Transverse colon (tissue), 4 donors: Measurements from ENCODE around the gene NMD3. TPM values are rescaled to one million over a fixed set of nuclear protein-coding genes. Genes with fewer than 3 reads are reported as not detected.

Source experiments
- DNase-seq: peaks from one replicate; pipeline ENCODE4 v3.0.0-alpha.2; 2019
- H3K27ac ChIP-seq, 4 donors: fragments of 200-600 bp; sonication (generic); 2 replicates each; pipeline ENCODE4 v1.5.1; 2016 to 2018; ENCODE audit warnings: inconsistent platforms in 4 of 4
- H3K27me3 ChIP-seq: fragments of 200-600 bp; sonication (generic); 2 replicates; pipeline ENCODE4 v1.5.1; 2017; ENCODE audit warnings: inconsistent platforms
- H3K36me3 ChIP-seq, 4 donors: fragments of 200-600 bp; sonication (generic); 2 replicates each; pipeline ENCODE4 v1.5.1; 2017 to 2019; ENCODE audit warnings: inconsistent platforms in 4 of 4
- H3K4me1 ChIP-seq, 4 donors: fragments of 200-600 bp; sonication (generic); 2 replicates each; pipeline ENCODE4 v1.5.1; 2017 to 2020; ENCODE audit warnings: inconsistent platforms in 4 of 4
- H3K4me3 ChIP-seq, 4 donors: fragments of 200-600 bp; sonication (generic); 1 replicate in 1 of 4; 2 replicates in 3 of 4; pipeline versions ENCODE4 v1.5.1 to v1.6.1; 2017 to 2019; ENCODE audit warnings: inconsistent platforms in 4 of 4
- H3K9me3 ChIP-seq, 2 donors: fragments of 200-600 bp; sonication (generic); 2 replicates each; pipeline ENCODE4 v1.5.1; 2017 to 2019; ENCODE audit warnings: inconsistent platforms in 2 of 2
- EP300 ChIP-seq: sonication (generic); formaldehyde crosslinking; IDR thresholded peaks from one replicate; pipeline ENCODE4 v1.6.1; 2017; ENCODE audit warnings: antibody characterized with exemption, low read depth
- POLR2A ChIP-seq: fragments of 450-650 bp; IDR thresholded peaks from one replicate; pipeline ENCODE4 v1.6.1; 2016; ENCODE audit warnings: antibody characterized with exemption, mild to moderate bottlenecking, moderate library complexity
- POLR2AphosphoS5 ChIP-seq, 3 donors: sonication (generic); formaldehyde crosslinking; IDR thresholded peaks; one replicate each; pipeline ENCODE4 v1.6.1; 2016; ENCODE audit warnings: antibody characterized with exemption in 3 of 3
- WGBS, 2 donors: methylation state at CpG; one replicate each; pipeline ENCODE4 v1.1.5; 2018; ENCODE audit warnings: low coverage in 1 of 2; 5-methylcytosine and 5-hydroxymethylcytosine counted together
- in situ Hi-C, 4 donors: fragments of 200-750 bp; cut with MboI; loops; one replicate each; pipeline versions ENCODE4 v1.15.0 to v1.15.1; 2017; ENCODE audit warnings: low sequenced_read_pairs in 3 of 4, low pct_ligation_motif_present in 1 of 4, low pct_unique_long_range_greater_than_20kb in 1 of 4
- intact Hi-C: fragments of 100-400 bp; cut with DNase I; formaldehyde crosslinking; loops from one replicate; pipeline ENCODE4 v1.15.1; 2023; ENCODE audit warnings: low total_unique reads
- total RNA-seq, 4 donors: library from RNA; depleted of rRNA; stranded (reverse); fragments of >200 nt; gene quantifications; one replicate each; pipeline ENCODE4 v1.1.0, GENCODE V29; 2016
- TF ChIP-seq, protein P1 (sequence below), 5 experiments: fragments of 200-600 bp in 3 of 5; fragments of 450-650 bp in 2 of 5; sonication (generic) in 3 of 5; IDR thresholded peaks; 1 replicate in 2 of 5; 2 replicates in 3 of 5; pipeline ENCODE4 v1.5.1; 2016 to 2017; ENCODE audit warnings: antibody characterized with exemption in 5 of 5, inconsistent platforms in 3 of 5, mild to moderate bottlenecking in 2 of 5, moderate library complexity in 1 of 5

NMD3 gene
- total RNA-seq, 4 donors from 2014 or later: 7.5 to 37.3 (median 21.8) TPM

GRCh38 chr3:161233557-161233956, 12.4 kb downstream of the NMD3 start:
- WGBS, 2 donors: 93 to 100% methylated on average over 1 of the region's 1 CpG
- H3K27ac ChIP-seq: no peak overlapping the region
- H3K4me1 ChIP-seq: no peaks in the 10 kb centered on the region
- H3K9me3 ChIP-seq: no peaks in the 10 kb centered on the region
- intact Hi-C loops: no loop called here
- in situ Hi-C loops: loop anchor here in 1 of 4 donors (25.0 kb wide), 1 partner anchor 696 kb away; no protein-coding TSS in a partner anchor
- H3K36me3 ChIP-seq: peaks cover 0 to 62% (median 19%) of the 10 kb centered on the region in 4 donors
- H3K4me3 ChIP-seq: no peak overlapping the region
- no peaks in the 10 kb centered on the region for H3K27me3 ChIP-seq
- DNase-seq: no peak
- no peak for TF ChIP-seq POLR2AphosphoS5 (IDR thresholded peaks at IDR 0.05)
- TF ChIP-seq POLR2A: no peak
- no peak for TF ChIP-seq EP300
- TF ChIP-seq, protein P1, sequence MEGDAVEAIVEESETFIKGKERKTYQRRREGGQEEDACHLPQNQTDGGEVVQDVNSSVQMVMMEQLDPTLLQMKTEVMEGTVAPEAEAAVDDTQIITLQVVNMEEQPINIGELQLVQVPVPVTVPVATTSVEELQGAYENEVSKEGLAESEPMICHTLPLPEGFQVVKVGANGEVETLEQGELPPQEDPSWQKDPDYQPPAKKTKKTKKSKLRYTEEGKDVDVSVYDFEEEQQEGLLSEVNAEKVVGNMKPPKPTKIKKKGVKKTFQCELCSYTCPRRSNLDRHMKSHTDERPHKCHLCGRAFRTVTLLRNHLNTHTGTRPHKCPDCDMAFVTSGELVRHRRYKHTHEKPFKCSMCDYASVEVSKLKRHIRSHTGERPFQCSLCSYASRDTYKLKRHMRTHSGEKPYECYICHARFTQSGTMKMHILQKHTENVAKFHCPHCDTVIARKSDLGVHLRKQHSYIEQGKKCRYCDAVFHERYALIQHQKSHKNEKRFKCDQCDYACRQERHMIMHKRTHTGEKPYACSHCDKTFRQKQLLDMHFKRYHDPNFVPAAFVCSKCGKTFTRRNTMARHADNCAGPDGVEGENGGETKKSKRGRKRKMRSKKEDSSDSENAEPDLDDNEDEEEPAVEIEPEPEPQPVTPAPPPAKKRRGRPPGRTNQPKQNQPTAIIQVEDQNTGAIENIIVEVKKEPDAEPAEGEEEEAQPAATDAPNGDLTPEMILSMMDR (IDR thresholded peaks at IDR 0.05): no peak

- Histone ChIP-seq H3K9me3 (no peaks in the 10 kb centered on the region), H3K27ac (no peak overlapping the region), H3K27me3 (no peaks in the 10 kb centered on the region), H3K36me3 (peaks cover 0 to 61% (median 20%) of the 10 kb centered on the region in 4 donors), H3K4me1 (no peaks in the 10 kb centered on the region), H3K4me3 (no peak overlapping the region)
- no peak for DNase-seq
- TF ChIP-seq POLR2AphosphoS5 (IDR thresholded peaks at IDR 0.05) (no peak), POLR2A (no peak), EP300 (no peak)
- TF ChIP-seq, protein P1 (IDR thresholded peaks at IDR 0.05): no peak
- in situ Hi-C loops: loop anchor here in 1 of 4 donors (25.0 kb wide), 1 partner anchor 699 kb away; no protein-coding TSS in a partner anchor
- intact Hi-C loops: no loop called here
- 94 to 100% methylated on average over 2 of the region's 2 CpGs for WGBS, 2 donors
Measured at GRCh38 chr3:161236240-161236639, 15.1 kb downstream of the NMD3 start.

DNA sequence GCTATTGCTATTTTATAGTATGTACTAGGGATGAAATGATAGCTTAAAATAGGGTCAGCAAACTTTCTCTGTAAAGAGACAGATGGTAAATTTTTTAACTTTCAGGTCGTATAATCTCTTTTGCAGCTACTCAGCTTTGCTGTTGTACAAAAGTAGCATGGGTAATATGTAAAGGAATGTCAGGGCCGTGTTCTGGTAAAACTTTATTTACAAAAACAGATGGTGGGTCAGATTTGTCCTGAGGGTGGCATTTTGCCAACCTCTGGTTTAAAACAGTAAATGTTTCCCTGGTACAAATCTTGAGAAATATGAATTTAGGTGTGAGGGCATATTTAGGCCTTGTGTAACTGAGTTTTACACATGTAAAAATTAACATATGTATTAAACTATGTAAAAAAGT, 18.6 kb downstream of the NMD3 start:
- Histone ChIP-seq H3K27ac (no peak overlapping the region), H3K4me3 (no peak overlapping the region), H3K9me3 (no peaks in the 10 kb centered on the region), H3K4me1 (no peaks in the 10 kb centered on the region), H3K27me3 (no peaks in the 10 kb centered on the region), H3K36me3 (peaks cover 0 to 75% (median 28%) of the 10 kb centered on the region in 4 donors)
- DNase-seq: no peak
- in situ Hi-C loops: loop anchor here in 1 of 4 donors (25.0 kb wide), 1 partner anchor 702 kb away; no protein-coding TSS in a partner anchor
- WGBS, 2 donors: 66 to 75% methylated on average over 2 of the region's 2 CpGs
- intact Hi-C loops: no loop called here
- TF ChIP-seq EP300 (no peak), POLR2A (no peak), POLR2AphosphoS5 (IDR thresholded peaks at IDR 0.05) (no peak)
- TF ChIP-seq, protein P1 (IDR thresholded peaks at IDR 0.05): no peak

DNA sequence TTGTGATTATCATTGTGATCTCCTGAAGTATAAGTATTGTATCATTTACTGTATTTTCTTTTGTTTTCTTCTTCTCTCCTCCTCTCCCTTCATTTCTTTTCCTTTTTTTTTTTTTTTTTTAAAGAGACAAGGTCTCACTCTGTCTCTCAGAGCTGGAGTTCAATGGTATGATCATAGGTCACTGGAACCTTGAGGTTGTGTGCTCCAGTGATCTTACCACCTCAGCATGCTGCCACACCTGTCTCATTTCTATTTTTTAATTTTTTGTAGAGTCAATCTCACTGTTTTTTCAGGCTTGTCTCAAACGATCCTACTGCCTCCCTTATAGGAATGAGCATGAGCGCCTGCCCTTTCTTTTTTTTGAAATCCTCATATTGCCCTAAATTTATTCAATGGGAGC, 23.4 kb downstream of the NMD3 start:
- TF ChIP-seq POLR2AphosphoS5 (IDR thresholded peaks at IDR 0.05): no peak
- no peak for TF ChIP-seq POLR2A
- TF ChIP-seq EP300: no peak
- TF ChIP-seq, protein P1 (IDR thresholded peaks at IDR 0.05): no peak
- WGBS, 2 donors: 70 to 82% methylated on average over 2 of the region's 2 CpGs
- Histone ChIP-seq H3K27ac (no peak overlapping the region), H3K9me3 (no peaks in the 10 kb centered on the region), H3K27me3 (no peaks in the 10 kb centered on the region), H3K4me3 (no peak overlapping the region), H3K4me1 (no peaks in the 10 kb centered on the region), H3K36me3 (peaks cover 0 to 75% (median 32%) of the 10 kb centered on the region in 4 donors)
- no peak for DNase-seq
- intact Hi-C loops: no loop called here
- in situ Hi-C loops: loop anchor here in 1 of 4 donors (25.0 kb wide), 1 partner anchor 707 kb away; no protein-coding TSS in a partner anchor
